Neural progenitor cell (in vitro differentiated cells): ENCODE data around the gene PDCD1LG2. TPM values are rescaled to one million over a fixed set of nuclear protein-coding genes. Genes with fewer than 3 reads are reported as not detected.

Source experiments
- DNase-seq: peaks from one replicate; pipeline ENCODE4 v3.0.0-alpha.2; 2016; ENCODE audit warnings: low spot score
- H2AFZ ChIP-seq: fragments of 200-600 bp; sonication (generic); replicated peaks from 2 replicates; pipeline ENCODE4 v1.6.1; 2016; ENCODE audit warnings: antibody characterized with exemption
- H3F3A ChIP-seq: fragments of 200-600 bp; sonication (generic); 2 replicates; pipeline ENCODE4 v1.6.1; 2016; ENCODE audit warnings: antibody characterized with exemption, low read depth
- H3K27ac ChIP-seq: fragments of 200-600 bp; sonication (generic); 2 replicates; pipeline ENCODE4 v1.5.1; 2016; ENCODE audit warnings: mild to moderate bottlenecking
- H3K27me3 ChIP-seq: fragments of 200-600 bp; sonication (generic); 2 replicates; pipeline ENCODE4 v1.6.1; 2016; ENCODE audit warnings: mild to moderate bottlenecking, moderate library complexity
- H3K36me3 ChIP-seq: fragments of 200-600 bp; sonication (generic); 2 replicates; pipeline ENCODE4 v1.5.1; 2016
- H3K4me1 ChIP-seq: fragments of 200-600 bp; sonication (generic); 2 replicates; pipeline ENCODE4 v1.6.1; 2016; ENCODE audit warnings: mixed run types
- H3K4me2 ChIP-seq: fragments of 200-600 bp; sonication (generic); 2 replicates; pipeline ENCODE4 v1.6.1; 2016
- H3K4me3 ChIP-seq: fragments of 200-600 bp; sonication (generic); 2 replicates; pipeline ENCODE4 v1.5.1; 2016
- H3K79me2 ChIP-seq: fragments of 200-600 bp; sonication (generic); 2 replicates; pipeline ENCODE4 v1.6.1; 2016; ENCODE audit warnings: low read depth
- H3K9ac ChIP-seq: fragments of 200-600 bp; sonication (generic); 2 replicates; pipeline ENCODE4 v1.6.1; 2016
- H3K9me3 ChIP-seq: fragments of 200-600 bp; sonication (generic); 2 replicates; pipeline ENCODE4 v1.5.1; 2016; ENCODE audit warnings: low read depth
- H4K20me1 ChIP-seq: fragments of 200-600 bp; sonication (generic); 2 replicates; pipeline ENCODE4 v1.6.1; 2016; ENCODE audit warnings: low read depth
- H3K27ac Mint-ChIP-seq: 3 replicates; pipeline ENCODE4 v1.8.0; 2021; ENCODE audit warnings: mixed read lengths
- H3K27me3 Mint-ChIP-seq: 2 replicates; pipeline ENCODE4 v1.8.0; 2022; ENCODE audit warnings: low read depth, mild to moderate bottlenecking, inconsistent platforms, moderate library complexity, mixed read lengths; ENCODE audit not compliant: insufficient read depth
- H3K36me3 Mint-ChIP-seq: 3 replicates; pipeline ENCODE4 v1.8.0; 2021; ENCODE audit warnings: mixed read lengths
- H3K4me1 Mint-ChIP-seq: 3 replicates; pipeline ENCODE4 v1.8.0; 2021; ENCODE audit warnings: mixed read lengths
- H3K4me3 Mint-ChIP-seq: 3 replicates; pipeline ENCODE4 v1.8.0; 2021; ENCODE audit warnings: mild to moderate bottlenecking, moderate library complexity, mixed read lengths
- H3K9me3 Mint-ChIP-seq: 3 replicates; pipeline ENCODE4 v1.8.0; 2020; ENCODE audit warnings: mixed read lengths
- EZH2 ChIP-seq: fragments of 200-600 bp; sonication (generic); IDR thresholded peaks from 2 replicates; pipeline ENCODE4 v1.6.1; 2017; ENCODE audit warnings: antibody characterized with exemption, mild to moderate bottlenecking, moderate library complexity
- EZH2phosphoT487 ChIP-seq: fragments of 200-600 bp; sonication (generic); IDR thresholded peaks from 2 replicates; pipeline ENCODE4 v1.6.1; 2017; ENCODE audit warnings: antibody characterized with exemption
- total RNA-seq: library from RNA; depleted of rRNA; stranded (reverse); fragments of >200 nt; gene quantifications from 2 replicates; pipeline ENCODE4 v1.2.3, GENCODE V29; 2015; ENCODE audit warnings: low replicate concordance
- TF ChIP-seq, protein P1 (sequence below): fragments of 200-600 bp; sonication (generic); IDR thresholded peaks from 2 replicates; pipeline ENCODE4 v1.5.1; 2017; ENCODE audit warnings: antibody characterized with exemption, mild to moderate bottlenecking

The PDCD1LG2 gene
- total RNA-seq, 1 donor from 2014 or later: not detected

DNA sequence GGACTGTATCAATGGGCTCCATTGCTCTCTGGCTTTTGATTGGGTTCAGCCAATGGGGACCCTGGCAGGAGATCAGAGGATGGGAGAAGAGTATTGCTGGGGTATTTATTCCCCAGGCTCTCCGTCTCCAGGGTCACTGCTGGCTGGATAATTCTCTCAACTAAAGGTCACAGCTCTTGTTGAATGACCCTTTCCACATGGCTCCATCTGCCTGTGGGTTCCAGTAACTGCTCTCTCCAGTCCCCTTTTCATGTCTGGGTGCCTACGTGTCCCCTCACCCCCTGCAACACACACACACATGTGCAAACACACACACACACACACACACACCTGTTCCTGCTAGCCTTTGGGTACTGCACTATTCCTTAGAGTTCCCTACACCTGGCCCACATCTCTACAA lies 64.7 kb downstream of the PDCD1LG2 start:
- H3K4me2 ChIP-seq: no peak overlapping the region
- no peak overlapping the region for H3K9ac ChIP-seq
- H3F3A ChIP-seq: no peaks in the 10 kb centered on the region
- H3K36me3 Mint-ChIP-seq: no peaks in the 10 kb centered on the region
- H3K4me3 ChIP-seq: no peak overlapping the region
- H3K4me1 ChIP-seq: no peaks in the 10 kb centered on the region
- H3K79me2 ChIP-seq: no peaks in the 10 kb centered on the region
- no peaks in the 10 kb centered on the region for H3K9me3 Mint-ChIP-seq
- H3K27me3 ChIP-seq: no peaks in the 10 kb centered on the region
- no peak overlapping the region for H2AFZ ChIP-seq
- TF ChIP-seq EZH2 (no peak), EZH2phosphoT487 (no peak)
- TF ChIP-seq, protein P1, sequence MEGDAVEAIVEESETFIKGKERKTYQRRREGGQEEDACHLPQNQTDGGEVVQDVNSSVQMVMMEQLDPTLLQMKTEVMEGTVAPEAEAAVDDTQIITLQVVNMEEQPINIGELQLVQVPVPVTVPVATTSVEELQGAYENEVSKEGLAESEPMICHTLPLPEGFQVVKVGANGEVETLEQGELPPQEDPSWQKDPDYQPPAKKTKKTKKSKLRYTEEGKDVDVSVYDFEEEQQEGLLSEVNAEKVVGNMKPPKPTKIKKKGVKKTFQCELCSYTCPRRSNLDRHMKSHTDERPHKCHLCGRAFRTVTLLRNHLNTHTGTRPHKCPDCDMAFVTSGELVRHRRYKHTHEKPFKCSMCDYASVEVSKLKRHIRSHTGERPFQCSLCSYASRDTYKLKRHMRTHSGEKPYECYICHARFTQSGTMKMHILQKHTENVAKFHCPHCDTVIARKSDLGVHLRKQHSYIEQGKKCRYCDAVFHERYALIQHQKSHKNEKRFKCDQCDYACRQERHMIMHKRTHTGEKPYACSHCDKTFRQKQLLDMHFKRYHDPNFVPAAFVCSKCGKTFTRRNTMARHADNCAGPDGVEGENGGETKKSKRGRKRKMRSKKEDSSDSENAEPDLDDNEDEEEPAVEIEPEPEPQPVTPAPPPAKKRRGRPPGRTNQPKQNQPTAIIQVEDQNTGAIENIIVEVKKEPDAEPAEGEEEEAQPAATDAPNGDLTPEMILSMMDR: no peak
- no peaks in the 10 kb centered on the region for H4K20me1 ChIP-seq
- no peak overlapping the region for H3K27ac ChIP-seq
- no peak overlapping the region for H3K27ac Mint-ChIP-seq
- H3K9me3 ChIP-seq: no peaks in the 10 kb centered on the region
- no peaks in the 10 kb centered on the region for H3K4me1 Mint-ChIP-seq
- no peak overlapping the region for H3K4me3 Mint-ChIP-seq
- DNase-seq: peak; percentile 9
- H3K27me3 Mint-ChIP-seq: peaks cover 2% of the 10 kb centered on the region
- no peaks in the 10 kb centered on the region for H3K36me3 ChIP-seq

DNA sequence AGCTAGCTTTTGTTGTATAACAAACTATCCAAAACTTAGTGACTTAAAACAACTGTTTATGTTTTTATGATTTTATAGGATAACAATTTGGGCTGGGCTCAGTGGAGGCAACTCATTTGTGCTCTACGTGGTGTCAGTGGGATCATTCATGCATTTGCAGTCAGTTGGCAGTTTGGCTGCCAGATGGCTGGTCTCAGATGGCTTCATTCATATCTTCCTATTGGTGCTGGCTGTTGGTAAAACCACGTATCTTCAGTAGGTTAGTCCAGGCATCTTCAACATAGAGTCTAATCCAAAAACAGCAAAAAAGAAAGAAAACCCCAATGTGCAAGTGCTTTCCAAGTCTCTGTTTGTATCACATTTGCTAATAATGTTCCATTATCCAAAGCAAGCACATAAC lies 66.9 kb downstream of the PDCD1LG2 start:
- H3K4me3 ChIP-seq: no peak overlapping the region
- no peaks in the 10 kb centered on the region for H3K79me2 ChIP-seq
- no peak overlapping the region for H3K4me2 ChIP-seq
- H3K4me1 Mint-ChIP-seq: no peaks in the 10 kb centered on the region
- no peaks in the 10 kb centered on the region for H3K9me3 ChIP-seq
- H3K27ac Mint-ChIP-seq: no peak overlapping the region
- no peak overlapping the region for H3K9ac ChIP-seq
- H3K4me3 Mint-ChIP-seq: no peak overlapping the region
- H3K27ac ChIP-seq: no peak overlapping the region
- H3K36me3 Mint-ChIP-seq: no peaks in the 10 kb centered on the region
- TF ChIP-seq EZH2phosphoT487: no peak
- TF ChIP-seq, protein P1: no peak
- no peak for TF ChIP-seq EZH2
- H2AFZ ChIP-seq: no peak overlapping the region
- no peaks in the 10 kb centered on the region for H4K20me1 ChIP-seq
- H3K36me3 ChIP-seq: no peaks in the 10 kb centered on the region
- H3K4me1 ChIP-seq: no peaks in the 10 kb centered on the region
- DNase-seq: no peak
- H3K27me3 Mint-ChIP-seq: peaks cover 2% of the 10 kb centered on the region
- no peaks in the 10 kb centered on the region for H3K9me3 Mint-ChIP-seq
- H3F3A ChIP-seq: no peaks in the 10 kb centered on the region
- H3K27me3 ChIP-seq: no peaks in the 10 kb centered on the region

DNA sequence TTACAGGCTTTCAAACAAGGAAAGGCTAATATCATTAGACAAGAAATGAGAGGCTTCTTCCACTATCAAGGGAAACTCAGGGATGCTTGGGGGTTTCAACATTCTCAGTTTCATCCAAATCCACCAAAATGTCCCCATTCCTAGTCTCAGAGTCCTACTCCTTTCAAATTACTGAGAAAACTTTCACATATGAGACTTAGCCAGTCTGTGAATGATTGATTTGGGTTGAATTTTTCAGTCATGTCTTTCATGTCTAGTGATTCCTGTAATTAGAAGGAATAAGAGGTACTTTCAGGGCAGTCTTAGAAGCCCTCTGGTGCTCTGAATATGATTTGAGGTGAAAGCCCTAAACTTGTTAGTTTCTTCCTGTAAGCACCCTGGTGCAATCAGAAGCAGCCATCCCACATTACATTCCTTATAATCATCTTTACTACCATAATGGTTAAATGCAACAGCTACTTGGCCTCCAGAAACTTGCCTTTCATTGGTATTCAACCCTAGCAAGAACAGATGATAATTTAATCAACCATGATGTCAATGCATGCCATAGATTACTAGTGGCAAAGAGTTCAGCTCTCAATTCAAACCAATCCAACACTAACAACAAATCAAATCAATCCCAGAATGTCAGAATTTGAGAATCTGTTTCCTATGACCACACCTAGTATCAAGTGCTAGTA lies 67.8 kb downstream of the PDCD1LG2 start:
- Histone ChIP-seq H3K4me2 (no peak overlapping the region), H3K27me3 (no peaks in the 10 kb centered on the region), H3K9me3 (no peaks in the 10 kb centered on the region), H3K36me3 (no peaks in the 10 kb centered on the region), H2AFZ (no peak overlapping the region), H3F3A (no peaks in the 10 kb centered on the region), H3K9ac (no peak overlapping the region), H3K4me1 (no peaks in the 10 kb centered on the region), H3K79me2 (no peaks in the 10 kb centered on the region), H4K20me1 (no peaks in the 10 kb centered on the region), H3K27ac (no peak overlapping the region), H3K4me3 (no peak overlapping the region)
- no peak for DNase-seq
- no peaks in the 10 kb centered on the region for H3K4me1 Mint-ChIP-seq
- TF ChIP-seq EZH2phosphoT487 (no peak), EZH2 (no peak)
- TF ChIP-seq, protein P1: no peak
- H3K9me3 Mint-ChIP-seq: no peaks in the 10 kb centered on the region
- H3K27ac Mint-ChIP-seq: no peak overlapping the region
- H3K27me3 Mint-ChIP-seq: no peaks in the 10 kb centered on the region
- no peak overlapping the region for H3K4me3 Mint-ChIP-seq
- H3K36me3 Mint-ChIP-seq: no peaks in the 10 kb centered on the region
